Glutamatergic neuron (in vitro differentiated cells): ENCODE data around the gene SLC9A4. TPM values are rescaled to one million over a fixed set of nuclear protein-coding genes. Genes with fewer than 3 reads are reported as not detected.

Experiments
- DNase-seq: peaks from one replicate; pipeline ENCODE4 v3.0.0; 2022
- H3K27ac Mint-ChIP-seq: one replicate; pipeline ENCODE4 v1.8.0; 2020; ENCODE audit warnings: mild to moderate bottlenecking, mixed read lengths, inconsistent platforms; ENCODE audit not compliant: unreplicated experiment
- H3K27me3 Mint-ChIP-seq: one replicate; pipeline ENCODE4 v1.8.0; 2020; ENCODE audit warnings: mild to moderate bottlenecking, moderate library complexity, mixed read lengths, inconsistent platforms; ENCODE audit not compliant: unreplicated experiment
- H3K36me3 Mint-ChIP-seq: one replicate; pipeline ENCODE4 v1.8.0; 2020; ENCODE audit warnings: mild to moderate bottlenecking, mixed read lengths, inconsistent platforms; ENCODE audit not compliant: unreplicated experiment
- H3K4me1 Mint-ChIP-seq: one replicate; pipeline ENCODE4 v1.8.0; 2020; ENCODE audit warnings: mild to moderate bottlenecking, low read depth, mixed read lengths, inconsistent platforms; ENCODE audit not compliant: unreplicated experiment
- H3K4me3 Mint-ChIP-seq: one replicate; pipeline ENCODE4 v1.8.0; 2020; ENCODE audit warnings: mild to moderate bottlenecking, mixed read lengths, inconsistent platforms; ENCODE audit not compliant: unreplicated experiment
- H3K9me3 Mint-ChIP-seq: one replicate; pipeline ENCODE4 v1.8.0; 2020; ENCODE audit warnings: mild to moderate bottlenecking, moderate library complexity, mixed read lengths, inconsistent platforms; ENCODE audit not compliant: unreplicated experiment
- long read RNA-seq: library from polyadenylated mRNA; unstranded; transcript quantifications from one replicate; pipeline ENCODE4 v2.0.0, GENCODE V29; 2020; ENCODE audit not compliant: unreplicated experiment
- total RNA-seq: library from RNA; stranded (reverse); fragmentation: NEBNext Ultra II Directional; extraction: Animal tissue kit (Norgen Biotek cat#: 25700); gene quantifications from one replicate; pipeline ENCODE4 v1.2.1, GENCODE V29; 2021; ENCODE audit not compliant: unreplicated experiment
- TF ChIP-seq, protein P1 (sequence below): fragments of 200-600 bp; sonication (generic); IDR thresholded peaks from one replicate; pipeline ENCODE4 v1.5.0; 2021; ENCODE audit not compliant: partially characterized antibody, unreplicated experiment

The SLC9A4 gene, protein sequence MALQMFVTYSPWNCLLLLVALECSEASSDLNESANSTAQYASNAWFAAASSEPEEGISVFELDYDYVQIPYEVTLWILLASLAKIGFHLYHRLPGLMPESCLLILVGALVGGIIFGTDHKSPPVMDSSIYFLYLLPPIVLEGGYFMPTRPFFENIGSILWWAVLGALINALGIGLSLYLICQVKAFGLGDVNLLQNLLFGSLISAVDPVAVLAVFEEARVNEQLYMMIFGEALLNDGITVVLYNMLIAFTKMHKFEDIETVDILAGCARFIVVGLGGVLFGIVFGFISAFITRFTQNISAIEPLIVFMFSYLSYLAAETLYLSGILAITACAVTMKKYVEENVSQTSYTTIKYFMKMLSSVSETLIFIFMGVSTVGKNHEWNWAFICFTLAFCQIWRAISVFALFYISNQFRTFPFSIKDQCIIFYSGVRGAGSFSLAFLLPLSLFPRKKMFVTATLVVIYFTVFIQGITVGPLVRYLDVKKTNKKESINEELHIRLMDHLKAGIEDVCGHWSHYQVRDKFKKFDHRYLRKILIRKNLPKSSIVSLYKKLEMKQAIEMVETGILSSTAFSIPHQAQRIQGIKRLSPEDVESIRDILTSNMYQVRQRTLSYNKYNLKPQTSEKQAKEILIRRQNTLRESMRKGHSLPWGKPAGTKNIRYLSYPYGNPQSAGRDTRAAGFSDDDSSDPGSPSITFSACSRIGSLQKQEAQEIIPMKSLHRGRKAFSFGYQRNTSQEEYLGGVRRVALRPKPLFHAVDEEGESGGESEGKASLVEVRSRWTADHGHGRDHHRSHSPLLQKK
- total RNA-seq = 0.12 TPM
- long read RNA-seq = 0 reads

DNA sequence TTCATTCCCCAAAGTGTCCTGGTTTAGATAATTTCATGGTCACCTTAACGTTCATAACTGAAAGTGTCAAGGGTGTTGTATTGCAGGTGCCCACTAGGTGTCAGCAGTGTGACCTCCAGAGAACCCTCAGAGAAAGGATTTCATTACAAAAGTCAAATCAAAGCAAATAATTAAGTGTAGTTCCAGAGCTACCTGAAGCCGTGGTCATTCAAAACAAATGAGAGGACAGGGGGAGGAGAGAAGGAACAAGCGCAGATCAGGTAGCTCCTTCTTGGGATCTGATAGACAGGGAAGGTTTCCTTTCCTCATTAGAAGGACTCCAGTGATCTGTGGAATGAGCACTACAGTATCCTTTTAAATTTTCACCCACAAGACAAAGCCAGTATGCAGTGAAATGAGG, at the start of gene SLC9A4:
Gene SLC9A4, plus strand, starts transcription at position 207 of the 400 bp plus-strand sequence. CDS start 534 bp downstream, outside the sequence.
- peaks cover 3% of the 10 kb centered on the region for H3K9me3 Mint-ChIP-seq
- H3K27me3 Mint-ChIP-seq = peaks cover 2% of the 10 kb centered on the region
- H3K36me3 Mint-ChIP-seq = peaks cover 8% of the 10 kb centered on the region
- TF ChIP-seq, protein P1, sequence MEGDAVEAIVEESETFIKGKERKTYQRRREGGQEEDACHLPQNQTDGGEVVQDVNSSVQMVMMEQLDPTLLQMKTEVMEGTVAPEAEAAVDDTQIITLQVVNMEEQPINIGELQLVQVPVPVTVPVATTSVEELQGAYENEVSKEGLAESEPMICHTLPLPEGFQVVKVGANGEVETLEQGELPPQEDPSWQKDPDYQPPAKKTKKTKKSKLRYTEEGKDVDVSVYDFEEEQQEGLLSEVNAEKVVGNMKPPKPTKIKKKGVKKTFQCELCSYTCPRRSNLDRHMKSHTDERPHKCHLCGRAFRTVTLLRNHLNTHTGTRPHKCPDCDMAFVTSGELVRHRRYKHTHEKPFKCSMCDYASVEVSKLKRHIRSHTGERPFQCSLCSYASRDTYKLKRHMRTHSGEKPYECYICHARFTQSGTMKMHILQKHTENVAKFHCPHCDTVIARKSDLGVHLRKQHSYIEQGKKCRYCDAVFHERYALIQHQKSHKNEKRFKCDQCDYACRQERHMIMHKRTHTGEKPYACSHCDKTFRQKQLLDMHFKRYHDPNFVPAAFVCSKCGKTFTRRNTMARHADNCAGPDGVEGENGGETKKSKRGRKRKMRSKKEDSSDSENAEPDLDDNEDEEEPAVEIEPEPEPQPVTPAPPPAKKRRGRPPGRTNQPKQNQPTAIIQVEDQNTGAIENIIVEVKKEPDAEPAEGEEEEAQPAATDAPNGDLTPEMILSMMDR = peak; percentile 90
- H3K4me1 Mint-ChIP-seq = no peaks in the 10 kb centered on the region
- H3K4me3 Mint-ChIP-seq = no peak within 1 kb of the TSS
- H3K27ac Mint-ChIP-seq = no peak within 1 kb of the TSS
- DNase-seq = peak; percentile 59

DNA sequence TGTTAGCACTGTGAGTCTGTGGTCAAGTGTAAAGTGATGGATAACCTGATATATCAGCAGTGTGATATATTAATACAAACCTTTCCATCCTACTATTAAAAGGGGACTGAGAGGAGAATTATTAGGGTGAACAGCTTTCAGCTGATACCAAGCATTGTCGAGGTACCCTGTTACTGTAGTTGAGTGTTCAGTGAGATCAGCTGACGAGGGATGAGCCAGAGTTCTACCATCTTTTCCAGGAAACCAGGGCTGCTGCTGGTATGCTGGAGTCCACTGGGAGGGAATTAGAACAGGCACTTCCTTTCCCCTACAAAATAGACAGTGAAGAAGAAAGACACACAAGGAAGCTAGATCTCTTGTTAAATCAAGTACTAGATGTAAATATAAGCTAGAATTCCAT, 49.7 kb upstream of the SLC9A4 start:
- no peak overlapping the region for H3K27ac Mint-ChIP-seq
- H3K36me3 Mint-ChIP-seq = no peaks in the 10 kb centered on the region
- DNase-seq = no peak
- TF ChIP-seq, protein P1 = no peak
- H3K4me3 Mint-ChIP-seq = no peak overlapping the region
- no peaks in the 10 kb centered on the region for H3K9me3 Mint-ChIP-seq
- no peaks in the 10 kb centered on the region for H3K4me1 Mint-ChIP-seq
- H3K27me3 Mint-ChIP-seq = peaks cover 2% of the 10 kb centered on the region

DNA sequence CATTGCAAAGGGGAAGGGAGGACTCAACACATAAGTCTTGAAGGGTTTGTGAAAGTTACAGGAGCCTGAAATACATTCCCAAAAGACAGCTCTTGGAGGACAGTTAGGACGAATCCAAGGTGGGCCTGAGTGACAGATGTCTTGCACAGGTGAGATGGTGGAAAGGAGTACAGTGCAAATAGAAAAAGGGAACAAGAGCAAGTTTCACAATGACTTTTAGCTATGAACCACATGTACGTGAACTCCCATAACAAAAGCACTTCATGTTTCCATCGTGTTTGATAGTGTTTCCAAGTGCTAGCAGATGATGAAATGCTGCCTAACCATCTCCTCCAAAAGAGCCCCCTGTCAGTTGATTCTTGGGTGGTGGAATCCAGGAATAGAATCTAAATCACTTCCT, 48.3 kb upstream of the SLC9A4 start:
- Mint-ChIP-seq H3K27me3 (peaks cover 2% of the 10 kb centered on the region), H3K27ac (no peak overlapping the region), H3K36me3 (no peaks in the 10 kb centered on the region), H3K4me3 (no peak overlapping the region), H3K4me1 (no peaks in the 10 kb centered on the region), H3K9me3 (no peaks in the 10 kb centered on the region)
- DNase-seq = no peak
- TF ChIP-seq, protein P1 = no peak

DNA sequence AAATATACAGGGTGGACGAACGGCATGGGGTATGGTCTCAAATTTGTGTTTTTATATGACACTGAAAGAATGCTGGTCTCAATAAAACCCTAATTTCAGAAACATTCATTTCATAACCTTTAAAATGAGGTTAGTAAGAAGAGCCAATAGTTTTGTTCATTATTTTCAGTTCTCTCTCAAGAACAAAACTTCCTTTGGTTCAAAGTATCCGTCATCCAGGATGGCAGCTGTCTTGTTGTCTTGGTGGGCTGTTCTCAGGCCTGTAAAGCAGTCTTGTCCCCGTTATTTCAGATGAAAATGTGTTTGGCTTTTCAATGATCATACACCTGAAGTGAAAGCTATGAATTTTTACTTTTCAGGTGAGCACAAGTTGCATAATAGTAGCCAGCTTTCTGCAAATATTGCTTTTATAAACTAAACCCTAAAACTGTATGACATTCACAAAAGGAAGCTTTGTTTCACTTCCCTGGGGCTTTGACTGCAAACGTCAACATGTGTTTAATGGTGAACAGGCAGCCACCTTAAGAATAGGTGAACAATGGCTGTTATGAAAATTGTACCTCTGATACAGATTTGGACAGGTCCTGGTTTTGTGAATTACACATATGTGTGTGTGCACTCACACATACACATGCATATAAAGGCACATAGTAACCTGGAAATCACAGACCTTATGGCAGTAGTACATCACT, 47.4 kb upstream of the SLC9A4 start:
- no peaks in the 10 kb centered on the region for H3K36me3 Mint-ChIP-seq
- H3K9me3 Mint-ChIP-seq = no peaks in the 10 kb centered on the region
- H3K27me3 Mint-ChIP-seq = peaks cover 2% of the 10 kb centered on the region
- no peak overlapping the region for H3K4me3 Mint-ChIP-seq
- no peak for DNase-seq
- TF ChIP-seq, protein P1 = no peak
- no peaks in the 10 kb centered on the region for H3K4me1 Mint-ChIP-seq
- H3K27ac Mint-ChIP-seq = no peak overlapping the region
